ENCODE results near the gene RHOBTB1.

Gene RHOBTB1

DNA sequence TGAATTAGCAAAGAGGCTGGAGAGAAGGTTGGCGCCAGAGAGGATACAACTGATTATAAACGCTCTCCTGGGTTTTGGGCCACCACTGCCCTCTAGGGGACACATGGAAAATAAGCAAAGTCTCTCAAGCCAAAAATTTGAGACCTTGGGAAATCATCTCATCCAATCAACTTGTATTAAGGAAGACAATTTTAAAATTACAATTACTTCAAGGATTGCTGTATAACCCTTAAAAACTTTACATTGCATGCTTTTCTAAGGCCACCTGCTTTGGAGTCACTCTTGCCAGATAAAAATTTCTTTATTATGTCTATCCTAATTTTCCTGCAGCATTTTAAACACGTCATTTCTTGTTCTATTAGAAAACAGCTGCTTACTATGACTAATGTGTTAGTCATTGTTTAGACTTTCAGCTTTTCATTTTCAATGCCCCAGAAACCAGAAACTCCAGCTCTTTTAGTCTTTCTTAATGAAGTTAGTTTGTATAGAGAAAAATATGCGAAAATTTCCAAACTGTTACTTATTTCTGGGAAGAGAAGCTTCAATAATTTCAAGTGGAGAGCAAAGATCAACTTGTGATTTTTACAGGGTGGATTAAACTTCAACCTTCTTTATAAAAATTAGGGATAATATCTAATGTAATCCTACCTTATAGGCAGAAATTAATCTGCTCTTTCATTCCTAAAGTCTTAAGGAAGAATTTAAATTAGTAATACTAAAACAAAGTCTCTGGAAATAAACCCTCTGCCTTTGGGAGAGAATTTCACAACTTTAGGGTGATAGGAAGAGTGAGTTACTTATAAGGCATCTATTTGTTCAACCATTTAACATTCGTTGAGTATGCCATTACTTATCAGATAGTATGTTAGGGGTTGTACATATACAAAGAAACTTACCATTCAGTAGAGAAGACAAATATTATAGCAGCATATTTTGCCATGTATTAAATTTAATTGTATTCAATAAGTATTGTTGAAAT, 20.6 kb upstream of the RHOBTB1 start:
- no peak for DNase-seq (ENCODE audit: low read depth in 3 of 3)

DNA sequence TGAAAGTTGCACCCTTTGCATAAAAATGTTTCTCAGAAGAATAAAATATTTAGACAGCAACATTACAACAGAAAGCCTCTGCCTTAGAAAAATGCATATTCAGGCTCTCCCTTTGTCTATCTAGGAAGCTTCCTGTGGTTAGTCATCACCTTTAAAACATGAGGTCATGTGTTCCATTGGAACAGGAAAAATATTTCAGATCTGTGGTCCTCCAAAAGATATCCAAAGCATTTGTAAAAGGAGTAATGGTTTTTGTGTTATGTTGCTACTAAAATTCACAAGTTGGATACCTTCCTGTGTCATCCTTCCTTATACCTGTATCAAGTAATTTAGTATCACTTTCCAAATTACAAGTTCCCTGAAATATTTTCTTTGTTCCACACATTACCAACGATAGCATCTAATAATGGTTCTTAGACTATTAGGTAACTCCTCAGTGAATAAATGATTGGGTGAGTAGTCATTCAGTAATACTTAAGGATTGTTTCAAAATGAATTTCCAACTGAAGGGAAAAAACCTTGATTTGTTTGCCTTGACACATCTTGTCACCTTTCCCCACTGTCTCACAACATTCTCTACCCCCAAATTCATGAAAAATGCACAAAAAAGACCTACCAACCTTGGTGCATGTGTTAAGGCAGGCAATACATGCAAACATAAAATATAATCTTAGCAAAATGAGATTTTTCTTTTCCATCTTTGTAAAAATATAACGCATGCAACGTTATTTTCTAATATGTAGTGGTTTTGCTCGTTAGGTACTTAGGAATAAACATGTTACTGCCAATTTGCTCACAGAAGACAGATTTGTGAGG, 19.7 kb upstream of the RHOBTB1 start:
- no peak for DNase-seq (ENCODE audit: low read depth in 3 of 3)

DNA sequence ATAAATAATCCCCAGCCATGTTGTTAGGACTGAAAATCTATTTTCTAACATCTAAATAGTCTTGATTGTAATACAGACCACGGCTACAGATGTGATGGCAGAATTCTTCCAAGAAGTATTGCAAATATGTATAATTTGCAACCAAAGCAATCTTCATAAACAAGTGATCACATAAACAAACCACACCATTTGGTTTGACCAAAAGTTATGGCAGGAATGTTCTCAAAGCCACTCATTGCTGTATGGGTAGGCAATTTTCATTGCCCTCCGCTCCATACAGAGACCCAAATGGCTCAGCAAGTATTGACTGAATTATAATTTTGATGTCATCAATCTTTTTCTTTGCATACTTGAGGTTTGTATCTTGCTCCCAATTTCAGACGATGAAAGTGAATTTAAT, 19.0 kb upstream of the RHOBTB1 start:
- DNase-seq (ENCODE audit: low read depth in 3 of 3) = no peak

DNA sequence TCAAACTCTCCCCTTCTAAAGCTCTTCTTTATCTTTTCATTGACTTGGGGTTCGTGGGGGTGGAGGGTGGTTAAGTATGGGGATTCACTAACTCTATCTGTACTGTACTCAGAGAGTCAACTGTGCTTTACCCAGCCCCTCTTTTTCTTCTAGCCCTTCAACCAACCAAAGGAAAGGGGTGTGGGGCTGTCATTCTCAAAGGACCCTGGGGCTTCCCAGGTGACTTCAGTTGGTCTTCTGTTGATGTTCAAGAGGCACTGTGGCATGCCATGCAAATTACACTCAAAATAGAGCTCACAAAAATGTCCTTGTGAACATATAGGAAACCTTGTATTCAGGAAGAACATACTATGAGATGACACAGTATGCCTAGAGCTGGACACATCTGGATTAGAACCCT, 16.9 kb upstream of the RHOBTB1 start:
- DNase-seq (ENCODE audit: low read depth in 3 of 3) = no peak

- DNase-seq (ENCODE audit: low read depth in 3 of 3) = no peak
Measured at GRCh38 chr10:60960031-60960430, 16.0 kb upstream of the RHOBTB1 start.

- DNase-seq (ENCODE audit: low read depth in 3 of 3) = no peak
Measured at GRCh38 chr10:60958892-60959601, 15.1 kb upstream of the RHOBTB1 start.

- no peak for DNase-seq (ENCODE audit: low read depth in 3 of 3)
Measured at GRCh38 chr10:60957667-60958221, 13.8 kb upstream of the RHOBTB1 start.

DNA sequence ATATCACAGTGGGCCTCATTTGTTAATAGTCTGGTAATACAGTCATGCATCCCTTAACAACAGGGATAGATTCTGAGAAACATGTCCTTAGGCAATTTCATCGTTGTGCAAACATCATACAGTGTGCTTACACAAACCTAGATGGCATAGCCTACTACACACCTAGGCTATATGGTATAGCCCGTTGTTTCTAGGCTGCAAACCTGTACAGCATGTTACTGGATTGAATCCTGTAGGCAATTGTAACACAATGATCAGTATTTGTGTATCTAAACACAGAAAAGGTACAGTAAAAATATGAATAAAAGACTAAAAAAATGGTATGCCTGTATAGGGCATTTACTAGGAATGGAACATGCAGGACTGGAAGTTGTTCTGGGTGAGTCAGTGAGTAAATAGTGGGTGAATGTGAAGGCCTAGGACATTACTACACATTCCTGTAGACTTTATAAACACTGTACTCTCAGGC, 12.0 kb upstream of the RHOBTB1 start:
- DNase-seq (ENCODE audit: low read depth in 3 of 3) = no peak

DNA sequence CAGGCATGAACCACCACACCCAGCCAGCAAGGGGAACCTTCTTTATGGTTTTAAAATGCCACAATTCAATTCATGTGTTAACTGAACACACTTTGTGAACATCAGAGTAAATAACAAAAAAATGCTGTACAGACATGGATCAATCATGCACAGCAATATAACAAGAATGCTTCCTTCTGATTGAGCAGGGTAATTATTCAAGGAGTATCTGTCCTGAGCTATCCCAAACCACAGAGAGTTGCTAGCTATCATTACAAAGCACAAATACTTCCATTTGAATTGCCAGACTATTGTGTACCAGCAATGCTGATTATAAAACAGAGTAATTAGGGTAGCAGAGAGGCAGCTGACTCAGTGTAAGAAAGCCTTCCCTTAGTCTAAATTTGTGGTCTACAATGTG, 11.3 kb upstream of the RHOBTB1 start:
- no peak for DNase-seq (ENCODE audit: low read depth in 3 of 3)

DNA sequence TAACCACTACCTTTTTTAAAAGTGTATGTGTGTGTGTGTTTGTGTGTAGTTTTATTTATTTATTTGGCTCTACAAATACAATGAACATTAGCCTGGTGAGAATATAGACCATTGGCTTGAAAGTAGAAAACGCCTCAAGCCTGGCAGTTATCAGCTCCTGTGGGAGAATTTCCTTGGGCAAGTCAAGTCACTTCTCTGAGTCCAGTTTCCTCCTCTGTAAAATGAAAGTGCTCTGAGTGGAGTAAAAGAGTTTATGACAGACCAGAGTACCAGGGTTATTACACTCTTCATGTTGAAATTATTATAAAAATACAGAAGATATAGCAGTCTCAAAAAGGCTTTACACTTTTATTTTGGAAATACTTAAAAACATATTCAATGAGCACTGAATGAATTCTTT, 10.1 kb upstream of the RHOBTB1 start:
- no peak for DNase-seq (ENCODE audit: low read depth in 3 of 3)

- DNase-seq (ENCODE audit: low read depth in 3 of 3) = no peak
Measured at GRCh38 chr10:60953420-60953819, 9.4 kb upstream of the RHOBTB1 start.

DNA sequence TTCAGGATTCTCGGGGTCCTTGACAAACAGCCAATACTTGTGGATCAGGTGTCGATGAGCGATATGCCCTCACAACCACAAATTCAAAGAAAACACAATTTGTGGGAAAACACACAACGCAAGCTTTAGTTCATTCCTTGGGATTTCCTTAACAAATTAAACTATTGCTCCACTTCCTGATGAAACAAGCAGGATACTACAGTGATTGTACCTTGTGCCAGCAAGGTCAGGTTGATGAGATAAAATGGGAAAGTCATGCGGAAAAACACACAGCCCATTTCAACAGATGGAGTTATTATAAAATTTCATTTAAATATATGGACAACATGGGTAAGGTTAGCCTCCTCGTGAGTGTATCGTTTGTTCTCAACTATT, 8.8 kb upstream of the RHOBTB1 start:
- DNase-seq (ENCODE audit: low read depth in 3 of 3) = no peak

GRCh38 chr10:60952067-60952845, 8.3 kb upstream of the RHOBTB1 start:
- DNase-seq (ENCODE audit: low read depth in 3 of 3) = no peak

DNA sequence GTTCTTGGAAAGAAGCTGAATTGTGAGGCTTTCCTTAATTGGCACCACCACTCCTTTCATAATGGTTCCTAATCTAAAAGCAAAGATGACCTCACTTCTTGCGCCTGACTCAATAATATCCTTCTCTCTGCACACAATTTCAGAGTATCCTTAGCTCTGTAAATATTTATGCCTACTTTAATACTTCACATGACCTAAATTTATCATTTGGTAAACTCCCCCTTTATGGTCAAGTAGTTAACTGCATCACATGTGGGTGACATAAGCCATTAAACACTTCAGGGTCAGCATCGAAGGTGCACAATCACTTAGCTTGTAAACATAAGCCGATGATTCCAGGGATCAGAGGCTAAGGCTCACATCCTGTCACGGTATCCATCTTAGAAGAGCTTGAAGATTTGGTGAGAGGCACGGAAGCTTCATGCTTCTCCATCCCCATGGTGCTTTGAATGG, 7.3 kb upstream of the RHOBTB1 start:
- no peak for DNase-seq (ENCODE audit: low read depth in 3 of 3)

DNA sequence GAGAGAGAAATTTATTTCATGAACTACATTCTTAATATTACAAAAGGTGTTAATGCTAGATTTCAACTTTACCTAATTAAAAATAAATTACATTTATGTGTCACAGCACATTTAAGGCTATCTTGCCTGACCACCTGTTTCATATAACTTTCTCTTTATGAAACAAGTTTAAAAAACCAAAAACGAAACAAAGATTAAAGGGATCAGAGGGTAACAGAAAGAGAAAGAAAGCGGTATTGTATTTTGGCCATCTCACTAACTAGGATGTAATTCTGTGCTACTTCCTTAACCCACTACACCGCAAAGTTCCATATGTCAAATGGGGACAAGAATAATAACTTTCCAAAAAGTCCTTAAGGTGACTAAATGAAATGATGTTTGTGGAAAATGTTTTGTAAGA, 6.3 kb upstream of the RHOBTB1 start:
- no peak for DNase-seq (ENCODE audit: low read depth in 3 of 3)

- DNase-seq (ENCODE audit: low read depth in 3 of 3) = no peak
Measured at GRCh38 chr10:60948851-60949250, 4.9 kb upstream of the RHOBTB1 start.

GRCh38 chr10:60944910-60945297, 919 bp upstream of the RHOBTB1 start:
- no peak for DNase-seq (ENCODE audit: low read depth in 3 of 3)

DNA sequence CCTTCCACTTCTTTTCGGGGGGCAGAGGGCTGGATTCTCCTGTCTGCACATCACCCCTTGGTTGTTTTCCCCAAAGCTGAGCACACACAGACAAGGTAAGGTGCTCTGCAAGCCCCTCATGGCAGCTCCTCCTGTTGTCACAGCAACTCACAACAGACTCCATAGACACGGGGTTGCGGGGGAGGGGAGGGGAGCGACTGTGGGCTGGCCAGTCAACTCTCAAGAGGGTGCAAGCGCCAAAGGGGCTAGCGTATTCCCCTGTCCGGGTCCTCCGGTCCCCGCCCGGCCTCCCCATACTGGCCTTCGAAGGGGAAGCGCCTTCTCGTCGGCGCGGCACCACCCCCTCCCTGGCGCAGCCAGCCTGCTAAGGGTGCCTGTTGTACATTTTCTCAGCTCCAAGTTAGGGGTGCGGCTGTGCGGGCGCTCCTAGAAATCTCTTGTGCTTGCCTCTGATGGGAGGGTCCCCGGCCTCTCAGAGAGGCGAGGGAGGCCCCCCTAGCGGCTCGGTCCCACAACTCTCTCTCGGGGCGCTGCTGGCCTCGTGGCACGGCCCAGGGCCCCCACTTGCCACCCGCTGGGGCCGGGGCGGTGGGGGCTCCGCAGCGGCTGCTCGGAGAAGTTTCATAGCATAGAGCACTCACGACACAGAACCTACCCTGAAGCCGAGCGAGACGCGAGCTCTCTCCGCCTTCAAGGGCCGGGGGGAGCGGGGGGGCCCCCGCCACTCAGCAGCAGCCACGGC, 498 bp downstream of the RHOBTB1 start:
- DNase-seq (ENCODE audit: low read depth in 3 of 3) = no peak

GRCh38 chr10:60942788-60943315, 1.1 kb downstream of the RHOBTB1 start:
- DNase-seq (ENCODE audit: low read depth in 3 of 3) = no peak

Measured in stimulated activated CD4-positive, alpha-beta T cell treated with anti-CD3 and anti-CD28 coated beads, TNF-alpha, amount 100 ng/mL, for 4 hours (primary cell).